Umbilical cord (tissue), 2 donors: ENCODE data around the gene MAGI2. TPM values are rescaled to one million over a fixed set of nuclear protein-coding genes. Genes with fewer than 3 reads are reported as not detected.

Experiments used
- DNase-seq: peaks from one replicate; pipeline ENCODE4 v3.0.0-alpha.2; 2015; ENCODE audit warnings: low spot score
- total RNA-seq: library from RNA; depleted of rRNA; stranded (reverse); fragments of >200 nt; gene quantifications from one replicate; pipeline ENCODE4 v1.2.3, GENCODE V29; 2014; ENCODE audit warnings: low replicate concordance; ENCODE audit not compliant: insufficient read depth

MAGI2 gene
- total RNA-seq, 1 donor from 2014 or later = 51.5 TPM

GRCh38 chr7:78153285-78153684 is 1300.2 kb downstream of the MAGI2 start:
- DNase-seq = no peak

GRCh38 chr7:78151229-78151628 is 1302.2 kb downstream of the MAGI2 start:
- no peak for DNase-seq

GRCh38 chr7:78149787-78150186 is 1303.7 kb downstream of the MAGI2 start:
- no peak for DNase-seq

GRCh38 chr7:78148166-78148894 is 1305.1 kb downstream of the MAGI2 start:
- no peak for DNase-seq

- no peak for DNase-seq
Observed at GRCh38 chr7:78146546-78146945, 1306.9 kb downstream of the MAGI2 start.

- DNase-seq = no peak
Observed at GRCh38 chr7:78143661-78144060, 1309.8 kb downstream of the MAGI2 start.

GRCh38 chr7:78141522-78142281 is 1311.8 kb downstream of the MAGI2 start:
- DNase-seq = no peak

- no peak for DNase-seq
Observed at GRCh38 chr7:78140109-78140508, 1313.4 kb downstream of the MAGI2 start.

- peak; percentile 58 for DNase-seq
Observed at GRCh38 chr7:78139335-78139734, 1314.1 kb downstream of the MAGI2 start.

- DNase-seq = no peak
Observed at GRCh38 chr7:78134774-78135173, 1318.7 kb downstream of the MAGI2 start.

- peak; percentile 21 for DNase-seq
Observed at GRCh38 chr7:78134256-78134655, 1319.2 kb downstream of the MAGI2 start.

GRCh38 chr7:78130446-78131215 is 1322.8 kb downstream of the MAGI2 start:
- no peak for DNase-seq

GRCh38 chr7:78129865-78130264 is 1323.6 kb downstream of the MAGI2 start:
- DNase-seq = no peak

- DNase-seq = no peak
Observed at GRCh38 chr7:78127009-78127408, 1326.5 kb downstream of the MAGI2 start.

- DNase-seq = no peak
Observed at GRCh38 chr7:78125884-78126283, 1327.6 kb downstream of the MAGI2 start.

GRCh38 chr7:78124216-78124615 is 1329.3 kb downstream of the MAGI2 start:
- no peak for DNase-seq

GRCh38 chr7:78121888-78122287 is 1331.6 kb downstream of the MAGI2 start:
- no peak for DNase-seq

- no peak for DNase-seq
Observed at GRCh38 chr7:78118470-78118869, 1335.0 kb downstream of the MAGI2 start.

- DNase-seq = peak; percentile 15
Observed at GRCh38 chr7:78115876-78116275, 1337.6 kb downstream of the MAGI2 start.

GRCh38 chr7:78114993-78115392 is 1338.5 kb downstream of the MAGI2 start:
- no peak for DNase-seq

- no peak for DNase-seq
Observed at GRCh38 chr7:78112488-78112887, 1341.0 kb downstream of the MAGI2 start.

- no peak for DNase-seq
Observed at GRCh38 chr7:78111386-78111785, 1342.1 kb downstream of the MAGI2 start.
